Sigmoid colon (tissue), 4 donors: Measurements from ENCODE around the gene GRM5.

Experiments used
- CTCF ChIP-seq, 4 experiments: fragments of 450-650 bp in 3 of 4; fragments of 200-600 bp in 1 of 4; IDR thresholded peaks; one replicate each; pipeline ENCODE4 v1.5.1; 2016 to 2019; ENCODE audit warnings: antibody characterized with exemption in 4 of 4, mild to moderate bottlenecking in 3 of 4, moderate library complexity in 2 of 4
- POLR2A ChIP-seq, 2 donors: fragments of 450-650 bp; IDR thresholded peaks; one replicate each; pipeline ENCODE4 v1.6.1; 2016; ENCODE audit warnings: antibody characterized with exemption in 2 of 2, mild to moderate bottlenecking in 2 of 2, moderate library complexity in 2 of 2
- POLR2AphosphoS5 ChIP-seq, 4 donors: sonication (generic); formaldehyde crosslinking; IDR thresholded peaks; one replicate each; pipeline ENCODE4 v1.6.1; 2017; ENCODE audit warnings: antibody characterized with exemption in 4 of 4

- TF ChIP-seq CTCF (IDR thresholded peaks at IDR 0.05) (no peak), POLR2A (IDR thresholded peaks at IDR 0.05) (no peak), POLR2AphosphoS5 (IDR thresholded peaks at IDR 0.05) (no peak)
These were observed 601.3 kb downstream of the GRM5 start for GRCh38 chr11:88464528-88464927.
